ENCODE data around the gene SOBP. TPM values are rescaled to one million over a fixed set of nuclear protein-coding genes. Genes with fewer than 3 reads are reported as not detected.

The SOBP gene
- polyA plus RNA-seq, 1 donor (not counting 4 experiments of a cell fraction or from before 2014, with no cell fraction given): not detected

- no peak overlapping the region for H2AFZ ChIP-seq (ENCODE audit: control insufficient read depth, low read length)
Observed at GRCh38 chr6:107572886-107573285, 83.0 kb downstream of the SOBP start.

GRCh38 chr6:107574856-107575255 lies 84.9 kb downstream of the SOBP start:
- Histone ChIP-seq H3K27ac (ENCODE audit: control insufficient read depth, insufficient read depth, low read length) (no peak overlapping the region), H2AFZ (ENCODE audit: control insufficient read depth, low read length) (no peak overlapping the region), H3K9me1 (ENCODE audit: control insufficient read depth, extremely low read depth, insufficient read depth, low read length) (no peaks in the 10 kb centered on the region), H3K79me2 (ENCODE audit: control insufficient read depth, insufficient read depth, low read length) (no peaks in the 10 kb centered on the region), H4K20me1 (ENCODE audit: control insufficient read depth, extremely low read depth, insufficient read depth, low read length) (no peaks in the 10 kb centered on the region), H3K9ac (ENCODE audit: control insufficient read depth, extremely low read depth, insufficient read depth, low read length) (no peak overlapping the region), H3K36me3 (ENCODE audit: control insufficient read depth in 2 of 2, extremely low read depth in 1 of 2, insufficient read depth in 2 of 2, low read length in 2 of 2) (no peaks in the 10 kb centered on the region), H3K4me1 (ENCODE audit: control insufficient read depth, extremely low read depth, insufficient read depth, low read length) (no peaks in the 10 kb centered on the region), H3K4me3 (ENCODE audit: control insufficient read depth in 2 of 3, extremely low read depth in 1 of 3, insufficient read depth in 2 of 3, low read depth in 1 of 3, low read length in 3 of 3) (no peak overlapping the region), H3K9me3 (ENCODE audit: control insufficient read depth, low read depth, low read length) (no peaks in the 10 kb centered on the region), H3K4me2 (ENCODE audit: control insufficient read depth, extremely low read depth, insufficient read depth, low read depth, low read length) (no peak overlapping the region), H3K27me3 (ENCODE audit: control insufficient read depth, extremely low read depth, insufficient read depth, low read length) (peaks cover 7% of the 10 kb centered on the region)
- FAIRE-seq: no peak
- dilution Hi-C loops (cut with MboI; ENCODE audit: extremely low pct_ligation_motif_present, low sequenced_read_pairs): no loop called here
- TF ChIP-seq EZH2 (IDR thresholded peaks at IDR 0.05; ENCODE audit: low read length): no peak
- TF ChIP-seq, protein P1, sequence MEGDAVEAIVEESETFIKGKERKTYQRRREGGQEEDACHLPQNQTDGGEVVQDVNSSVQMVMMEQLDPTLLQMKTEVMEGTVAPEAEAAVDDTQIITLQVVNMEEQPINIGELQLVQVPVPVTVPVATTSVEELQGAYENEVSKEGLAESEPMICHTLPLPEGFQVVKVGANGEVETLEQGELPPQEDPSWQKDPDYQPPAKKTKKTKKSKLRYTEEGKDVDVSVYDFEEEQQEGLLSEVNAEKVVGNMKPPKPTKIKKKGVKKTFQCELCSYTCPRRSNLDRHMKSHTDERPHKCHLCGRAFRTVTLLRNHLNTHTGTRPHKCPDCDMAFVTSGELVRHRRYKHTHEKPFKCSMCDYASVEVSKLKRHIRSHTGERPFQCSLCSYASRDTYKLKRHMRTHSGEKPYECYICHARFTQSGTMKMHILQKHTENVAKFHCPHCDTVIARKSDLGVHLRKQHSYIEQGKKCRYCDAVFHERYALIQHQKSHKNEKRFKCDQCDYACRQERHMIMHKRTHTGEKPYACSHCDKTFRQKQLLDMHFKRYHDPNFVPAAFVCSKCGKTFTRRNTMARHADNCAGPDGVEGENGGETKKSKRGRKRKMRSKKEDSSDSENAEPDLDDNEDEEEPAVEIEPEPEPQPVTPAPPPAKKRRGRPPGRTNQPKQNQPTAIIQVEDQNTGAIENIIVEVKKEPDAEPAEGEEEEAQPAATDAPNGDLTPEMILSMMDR (optimal IDR thresholded peaks at IDR 0.05 in 1 of 3, IDR thresholded peaks at IDR 0.05 in 1 of 3, conservative IDR thresholded peaks at IDR 0.05 in 1 of 3; ENCODE audit: extremely low read depth in 1 of 3, insufficient read depth in 2 of 3, low read length in 3 of 3): no peak
- DNase-seq (ENCODE audit: low read depth, low spot score): no peak

More at GRCh38 chr6:107572886-107573285, 83.0 kb downstream of the SOBP start:
- Histone ChIP-seq H3K4me3 (ENCODE audit: control insufficient read depth in 2 of 3, extremely low read depth in 1 of 3, insufficient read depth in 2 of 3, low read depth in 1 of 3, low read length in 3 of 3) (no peak overlapping the region), H3K27ac (ENCODE audit: control insufficient read depth, insufficient read depth, low read length) (no peak overlapping the region), H3K4me2 (ENCODE audit: control insufficient read depth, extremely low read depth, insufficient read depth, low read depth, low read length) (no peak overlapping the region), H3K79me2 (ENCODE audit: control insufficient read depth, insufficient read depth, low read length) (no peaks in the 10 kb centered on the region), H3K9me3 (ENCODE audit: control insufficient read depth, low read depth, low read length) (no peaks in the 10 kb centered on the region), H3K36me3 (ENCODE audit: control insufficient read depth in 2 of 2, extremely low read depth in 1 of 2, insufficient read depth in 2 of 2, low read length in 2 of 2) (no peaks in the 10 kb centered on the region), H3K4me1 (ENCODE audit: control insufficient read depth, extremely low read depth, insufficient read depth, low read length) (no peaks in the 10 kb centered on the region), H3K9me1 (ENCODE audit: control insufficient read depth, extremely low read depth, insufficient read depth, low read length) (no peaks in the 10 kb centered on the region), H4K20me1 (ENCODE audit: control insufficient read depth, extremely low read depth, insufficient read depth, low read length) (no peaks in the 10 kb centered on the region), H3K9ac (ENCODE audit: control insufficient read depth, extremely low read depth, insufficient read depth, low read length) (no peak overlapping the region), H3K27me3 (ENCODE audit: control insufficient read depth, extremely low read depth, insufficient read depth, low read length) (peaks cover 11% of the 10 kb centered on the region)
- FAIRE-seq: no peak
- no peak for DNase-seq (ENCODE audit: low read depth, low spot score)
- TF ChIP-seq EZH2 (IDR thresholded peaks at IDR 0.05; ENCODE audit: low read length): no peak
- TF ChIP-seq, protein P1 (optimal IDR thresholded peaks at IDR 0.05 in 1 of 3, IDR thresholded peaks at IDR 0.05 in 1 of 3, conservative IDR thresholded peaks at IDR 0.05 in 1 of 3; ENCODE audit: extremely low read depth in 1 of 3, insufficient read depth in 2 of 3, low read length in 3 of 3): no peak
- dilution Hi-C loops (cut with MboI; ENCODE audit: extremely low pct_ligation_motif_present, low sequenced_read_pairs): no loop called here
